ENCODE results near the gene SCN2A.
"Not testable (repeated sequence)": the region's sequence is repeated elsewhere in the genome, so short reads cannot be mapped to it uniquely, and the experiment has no call there.

SCN2A gene

GRCh38 chr2:165391791-165392190 is 152.6 kb downstream of the SCN2A start:
- no peak for DNase-seq (ENCODE audit: low spot score)
- no peak for TF ChIP-seq CTCF (IDR thresholded peaks at IDR 0.05)
- H3K4me3 ChIP-seq: no peak overlapping the region
- no peak overlapping the region for H3K27ac ChIP-seq

GRCh38 chr2:165398603-165399002 is 159.4 kb downstream of the SCN2A start:
- not testable (repeated sequence) for H3K27ac ChIP-seq; DNase-seq (ENCODE audit: low spot score); H3K4me3 ChIP-seq

GRCh38 chr2:165401285-165401852 is 162.2 kb downstream of the SCN2A start:
- peak overlapping the region; percentile 31 for H3K4me3 ChIP-seq
- TF ChIP-seq CTCF (IDR thresholded peaks at IDR 0.05): peak; percentile 67

GRCh38 chr2:165402162-165402561 is 162.9 kb downstream of the SCN2A start:
- no peak for DNase-seq (ENCODE audit: low spot score)
- Histone ChIP-seq H3K4me3 (no peak overlapping the region), H3K27ac (no peak overlapping the region)
- no peak for TF ChIP-seq CTCF (IDR thresholded peaks at IDR 0.05)

More at GRCh38 chr2:165401285-165401852, 162.2 kb downstream of the SCN2A start:
- DNase-seq (ENCODE audit: low spot score): no peak
- H3K27ac ChIP-seq: no peak overlapping the region

- H3K4me3 ChIP-seq: no peak overlapping the region
- DNase-seq (ENCODE audit: low spot score): no peak
- TF ChIP-seq CTCF (IDR thresholded peaks at IDR 0.05): no peak
- no peak overlapping the region for H3K27ac ChIP-seq
Measured at GRCh38 chr2:165406173-165406572, 167.0 kb downstream of the SCN2A start.

- DNase-seq (ENCODE audit: low spot score): no peak
- H3K27ac ChIP-seq: peak overlapping the region in 1 of 2 donors; percentile 55
- no peak for TF ChIP-seq CTCF (IDR thresholded peaks at IDR 0.05)
- no peak overlapping the region for H3K4me3 ChIP-seq
Measured at GRCh38 chr2:165407466-165407865, 168.3 kb downstream of the SCN2A start.

GRCh38 chr2:165408186-165408585 is 169.0 kb downstream of the SCN2A start:
- H3K27ac ChIP-seq: peak overlapping the region in 1 of 2 donors; percentile 55
- no peak for DNase-seq (ENCODE audit: low spot score)
- no peak for TF ChIP-seq CTCF (IDR thresholded peaks at IDR 0.05)
- no peak overlapping the region for H3K4me3 ChIP-seq
